K562 (cell line): ENCODE data around the gene OSGIN1. TPM values are rescaled to one million over a fixed set of nuclear protein-coding genes. Genes with fewer than 3 reads are reported as not detected.

Experiments
- ARHGAP35 ChIP-seq: fragments of 450-650 bp; IDR thresholded peaks from 2 replicates; pipeline ENCODE4 v1.6.1; 2018; ENCODE audit not compliant: partially characterized antibody
- ARID3A ChIP-seq: IDR thresholded peaks from 2 replicates; pipeline ENCODE4 v1.6.1; 2012; ENCODE audit warnings: low read depth, low read length, improper control_type of control experiment, borderline replicate concordance
- CC2D1A ChIP-seq: fragments of 450-650 bp; IDR thresholded peaks from 2 replicates; pipeline ENCODE4 v1.6.1; 2017; ENCODE audit warnings: mild to moderate bottlenecking
- E2F1 ChIP-seq: sonication (generic); formaldehyde crosslinking; IDR thresholded peaks from 2 replicates; pipeline ENCODE4 v1.8.1; 2023; ENCODE audit warnings: mild to moderate bottlenecking, missing genetic modification reagents, moderate library complexity
- E4F1 ChIP-seq: fragments of 250-450 bp; sonication (Bioruptor Pico); IDR thresholded peaks from 2 replicates; pipeline ENCODE4 v1.5.0; 2021; ENCODE audit warnings: mild to moderate bottlenecking, borderline replicate concordance
- FOXA1 ChIP-seq: fragments of 450-650 bp; IDR thresholded peaks from 2 replicates; pipeline ENCODE4 v1.6.1; 2016; ENCODE audit warnings: mild to moderate bottlenecking, borderline replicate concordance
- HIVEP1 ChIP-seq: fragments of 250-450 bp; sonication (Bioruptor Pico); IDR thresholded peaks from 2 replicates; pipeline ENCODE4 v1.4.0; 2020; ENCODE audit warnings: mild to moderate bottlenecking
- MAFF ChIP-seq: IDR thresholded peaks from 2 replicates; pipeline ENCODE4 v1.6.1; 2012; ENCODE audit warnings: low read length, improper control_type of control experiment
- MAFK ChIP-seq: IDR thresholded peaks from 2 replicates; pipeline ENCODE4 v1.6.1; 2011; ENCODE audit warnings: low read length, improper control_type of control experiment
- NEUROD1 ChIP-seq: fragments of 150-350 bp; IDR thresholded peaks from 2 replicates; pipeline ENCODE4 v1.6.1; 2014; ENCODE audit warnings: borderline replicate concordance, low read length, low read depth; ENCODE audit not compliant: partially characterized antibody
- PCBP1 ChIP-seq: fragments of 200-400 bp; formaldehyde crosslinking; IDR thresholded peaks from 2 replicates; pipeline ENCODE4 v1.6.1; 2018; ENCODE audit warnings: mild to moderate bottlenecking, low read depth, low read length; ENCODE audit not compliant: poor library complexity, severe bottlenecking
- PHB ChIP-seq: fragments of 250-450 bp; sonication (Bioruptor Pico); IDR thresholded peaks from 2 replicates; pipeline ENCODE4 v1.5.0; 2021
- RBFOX2 ChIP-seq: fragments of 200-400 bp; formaldehyde crosslinking; IDR thresholded peaks from 2 replicates; pipeline ENCODE4 v1.6.1; 2017; ENCODE audit warnings: low read depth, mild to moderate bottlenecking, low read length, moderate library complexity
- SP2 ChIP-seq: IDR thresholded peaks from 2 replicates; pipeline ENCODE4 v1.6.1; 2011; ENCODE audit warnings: mild to moderate bottlenecking, low read depth, low read length, moderate library complexity; ENCODE audit not compliant: poor library complexity, severe bottlenecking; ENCODE audit errors: extremely low read depth
- TARDBP ChIP-seq: fragments of 450-650 bp; IDR thresholded peaks from 2 replicates; pipeline ENCODE4 v1.6.1; 2016
- ZBTB8A ChIP-seq: fragments of 450-650 bp; IDR thresholded peaks from 2 replicates; pipeline ENCODE4 v1.6.1; 2018; ENCODE audit warnings: mild to moderate bottlenecking, moderate library complexity; ENCODE audit not compliant: partially characterized antibody
- ZNF146 ChIP-seq: IDR thresholded peaks from one replicate; pipeline ENCODE4 v1.6.1; 2018; ENCODE audit warnings: missing compliant biosample characterization; ENCODE audit not compliant: unreplicated experiment
- ZNF174 ChIP-seq: fragments of 250-450 bp; sonication (Bioruptor Pico); IDR thresholded peaks from 2 replicates; pipeline ENCODE4 v1.4.0; 2020; ENCODE audit warnings: mild to moderate bottlenecking
- ZNF253 ChIP-seq: fragments of 250-450 bp; sonication (Bioruptor Pico); conservative IDR thresholded peaks from 2 replicates; pipeline ENCODE4 v1.6.1; 2021; ENCODE audit warnings: mild to moderate bottlenecking
- polyA plus RNA-seq, 8 experiments: library from polyadenylated mRNA; depleted of rRNA in 4 of 8; stranded (reverse) in 5 of 8; unstranded in 3 of 8; fragments of >200 nt; fragmentation: Nextera tagmentation in 2 of 8; fragmentation: Illumina TruSeq in 1 of 8; extraction: Ambion mirVana in 2 of 8; extraction: Trizol in 1 of 8; gene quantifications; 2 replicates each; pipeline versions ENCODE4 v1.2.1 to v1.2.3, GENCODE V29; 2011 to 2014; ENCODE audit warnings: inconsistent platforms in 1 of 8, missing spikeins in 1 of 8
- total RNA-seq, 7 experiments: library from RNA; depleted of rRNA in 6 of 7; stranded (reverse); fragments of >200 nt in 6 of 7; fragmentation: Illumina TruSeq in 2 of 7; extraction: Trizol in 2 of 7; gene quantifications; 2 replicates each; pipeline versions ENCODE4 v1.2.1 to v1.2.3, GENCODE V29; 2011 to 2021; ENCODE audit warnings: low replicate concordance in 1 of 7
- TF ChIP-seq, protein P1 (sequence below): fragments of 450-650 bp; formaldehyde crosslinking; IDR thresholded peaks from 2 replicates; pipeline ENCODE4 v1.4.0; 2020; ENCODE audit warnings: mild to moderate bottlenecking, moderate library complexity

OSGIN1 gene
- total and polyA plus RNA-seq, 9 of the 15 experiments (the other 6 are each of a cell fraction or from before 2014, with no cell fraction given), result 0.03 to 3.6 (median 1.6) TPM

DNA sequence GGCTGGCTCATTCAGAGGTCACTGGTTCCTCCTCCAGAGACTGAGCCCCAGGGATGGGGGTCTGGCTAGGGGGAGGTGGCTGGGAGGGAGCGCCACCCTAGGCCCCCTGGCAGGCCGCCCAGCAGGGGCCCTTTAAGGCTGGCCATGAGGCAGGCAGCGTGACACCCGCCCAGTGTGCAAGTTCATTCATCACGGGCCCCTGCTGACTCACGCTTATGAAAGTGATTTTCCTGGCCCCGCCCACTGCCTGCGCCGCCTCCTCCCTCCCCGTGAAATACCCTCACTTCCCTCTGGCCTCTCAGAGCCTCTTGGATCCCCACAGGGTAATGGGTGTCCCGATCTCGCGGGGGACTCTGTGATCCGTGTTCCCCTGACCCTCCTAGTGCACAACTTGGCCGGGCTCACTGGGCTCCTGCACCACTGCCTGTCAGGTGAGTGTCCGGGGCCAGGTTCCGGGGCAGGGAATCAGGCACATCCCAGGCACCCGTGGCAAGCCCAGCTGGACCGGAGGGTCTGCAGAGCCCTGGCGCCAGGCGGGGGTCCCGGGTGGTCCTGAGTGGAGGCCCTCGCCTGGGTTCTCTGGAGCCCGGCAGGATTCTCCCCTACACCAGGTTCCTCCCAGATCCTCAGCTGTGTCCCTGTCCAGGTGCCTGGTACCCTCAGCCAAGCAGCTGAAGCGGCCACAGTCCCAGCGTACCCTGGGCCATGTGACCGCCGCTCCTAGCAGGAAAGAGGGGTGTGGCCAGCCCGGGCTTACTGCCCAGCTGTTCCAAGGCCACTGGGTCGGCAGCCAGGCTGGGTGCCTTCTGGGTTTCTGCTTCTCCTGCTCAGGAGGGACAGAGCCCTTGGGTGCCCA, at the start of gene OSGIN1 (continued):
- TF ChIP-seq E4F1 (CRISPR knock-in tag) (no peak), FOXA1 (no peak), CC2D1A (no peak), ARHGAP35 (no peak), PCBP1 (peak; percentile 40), MAFF (peak; percentile 73), RBFOX2 (peak; percentile 92), PHB (CRISPR knock-in tag) (no peak), HIVEP1 (no peak), ZNF253 (CRISPR knock-in tag) (no peak), MAFK (peak; percentile 85), NEUROD1 (peak; percentile 68), ARID3A (no peak), TARDBP (peak; percentile 68; the same call in 1 of the 2 replicates), E2F1 (0 out of 2 replicates have a peak, but pooled peaks have one; percentile 26), ZNF146 (CRISPR knock-in tag) (no peak), ZNF174 (CRISPR knock-in tag) (no peak), SP2 (no peak), ZBTB8A (no peak)
- TF ChIP-seq, protein P1, sequence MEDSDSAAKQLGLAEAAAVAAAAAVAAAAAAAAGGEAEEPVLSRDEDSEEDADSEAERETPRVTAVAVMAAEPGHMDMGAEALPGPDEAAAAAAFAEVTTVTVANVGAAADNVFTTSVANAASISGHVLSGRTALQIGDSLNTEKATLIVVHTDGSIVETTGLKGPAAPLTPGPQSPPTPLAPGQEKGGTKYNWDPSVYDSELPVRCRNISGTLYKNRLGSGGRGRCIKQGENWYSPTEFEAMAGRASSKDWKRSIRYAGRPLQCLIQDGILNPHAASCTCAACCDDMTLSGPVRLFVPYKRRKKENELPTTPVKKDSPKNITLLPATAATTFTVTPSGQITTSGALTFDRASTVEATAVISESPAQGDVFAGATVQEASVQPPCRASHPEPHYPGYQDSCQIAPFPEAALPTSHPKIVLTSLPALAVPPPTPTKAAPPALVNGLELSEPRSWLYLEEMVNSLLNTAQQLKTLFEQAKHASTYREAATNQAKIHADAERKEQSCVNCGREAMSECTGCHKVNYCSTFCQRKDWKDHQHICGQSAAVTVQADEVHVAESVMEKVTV (CRISPR knock-in tag), result no peak
